Measurements from ENCODE around the gene OR10H5.
"Not testable (repeated sequence)": the region's sequence is repeated elsewhere in the genome, so short reads cannot be mapped to it uniquely, and the experiment has no call there.

OR10H5 gene

GRCh38 chr19:15843894-15844222, 56.4 kb downstream of the OR10H5 start:
- DNase-seq (ENCODE audit: low spot score): not testable (repeated sequence)

DNA sequence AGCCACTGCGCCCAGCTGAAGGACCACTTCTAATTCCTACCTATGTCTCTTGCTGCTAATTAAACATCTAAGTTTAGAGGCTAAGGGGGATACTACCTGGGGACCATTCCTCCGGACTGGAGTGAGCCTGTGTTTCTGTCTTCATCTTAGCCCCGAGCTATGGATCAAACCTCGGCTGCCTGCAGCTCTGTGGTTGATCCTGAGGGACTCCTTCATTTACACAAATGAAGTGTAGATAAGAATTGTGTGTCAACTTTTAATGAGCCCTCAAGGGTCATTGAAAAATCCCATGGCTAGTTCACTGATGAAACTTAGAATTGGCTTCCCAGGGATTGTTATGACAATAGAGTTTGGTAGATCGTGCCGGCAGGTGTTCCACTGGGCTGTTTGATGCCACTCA, 59.5 kb downstream of the OR10H5 start:
- no peak for DNase-seq (ENCODE audit: low spot score)

DNA sequence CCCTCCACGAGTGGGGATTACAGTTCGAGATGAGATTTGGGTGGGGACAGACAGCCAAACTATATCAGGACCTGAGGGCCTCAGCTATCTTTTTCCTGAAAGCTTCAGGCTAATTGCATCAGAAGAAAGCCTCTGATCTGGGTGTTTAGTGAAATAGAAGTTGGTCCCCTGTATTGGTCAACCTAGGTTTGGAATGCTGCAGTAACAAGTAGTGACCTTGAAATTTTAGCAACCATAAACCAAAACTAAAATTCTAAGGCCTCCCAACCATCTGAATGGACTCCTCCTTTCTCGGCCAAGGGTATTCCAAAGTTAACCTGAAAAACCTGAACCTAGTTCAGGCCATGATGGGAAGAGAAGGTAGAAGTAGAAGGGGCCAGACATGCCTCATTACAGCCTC, 62.9 kb downstream of the OR10H5 start:
- DNase-seq (ENCODE audit: low spot score): no peak
